Measurements from ENCODE around the gene GPR18. TPM values are rescaled to one million over a fixed set of nuclear protein-coding genes. Genes with fewer than 3 reads are reported as not detected.

GPR18 gene
- total RNA-seq, 1 donor from 2014 or later: not detected

- H3K27ac ChIP-seq: no peak overlapping the region
- H3K4me1 ChIP-seq: peaks cover 0 to 2% of the 10 kb centered on the region in 2 donors
- intact Hi-C loops (cut with DNase I): no loop called here
- no peaks in the 10 kb centered on the region for H3K36me3 ChIP-seq
- H3K9me3 ChIP-seq: no peaks in the 10 kb centered on the region
- H3K27me3 ChIP-seq: no peaks in the 10 kb centered on the region
- DNase-seq (ENCODE audit: low spot score in 2 of 2): no peak
- H3K4me3 ChIP-seq: no peak overlapping the region
- TF ChIP-seq, protein P1, sequence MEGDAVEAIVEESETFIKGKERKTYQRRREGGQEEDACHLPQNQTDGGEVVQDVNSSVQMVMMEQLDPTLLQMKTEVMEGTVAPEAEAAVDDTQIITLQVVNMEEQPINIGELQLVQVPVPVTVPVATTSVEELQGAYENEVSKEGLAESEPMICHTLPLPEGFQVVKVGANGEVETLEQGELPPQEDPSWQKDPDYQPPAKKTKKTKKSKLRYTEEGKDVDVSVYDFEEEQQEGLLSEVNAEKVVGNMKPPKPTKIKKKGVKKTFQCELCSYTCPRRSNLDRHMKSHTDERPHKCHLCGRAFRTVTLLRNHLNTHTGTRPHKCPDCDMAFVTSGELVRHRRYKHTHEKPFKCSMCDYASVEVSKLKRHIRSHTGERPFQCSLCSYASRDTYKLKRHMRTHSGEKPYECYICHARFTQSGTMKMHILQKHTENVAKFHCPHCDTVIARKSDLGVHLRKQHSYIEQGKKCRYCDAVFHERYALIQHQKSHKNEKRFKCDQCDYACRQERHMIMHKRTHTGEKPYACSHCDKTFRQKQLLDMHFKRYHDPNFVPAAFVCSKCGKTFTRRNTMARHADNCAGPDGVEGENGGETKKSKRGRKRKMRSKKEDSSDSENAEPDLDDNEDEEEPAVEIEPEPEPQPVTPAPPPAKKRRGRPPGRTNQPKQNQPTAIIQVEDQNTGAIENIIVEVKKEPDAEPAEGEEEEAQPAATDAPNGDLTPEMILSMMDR (IDR thresholded peaks at IDR 0.05): no peak
Measured at GRCh38 chr13:99261059-99261458, 2.9 kb upstream of the GPR18 start.

DNA sequence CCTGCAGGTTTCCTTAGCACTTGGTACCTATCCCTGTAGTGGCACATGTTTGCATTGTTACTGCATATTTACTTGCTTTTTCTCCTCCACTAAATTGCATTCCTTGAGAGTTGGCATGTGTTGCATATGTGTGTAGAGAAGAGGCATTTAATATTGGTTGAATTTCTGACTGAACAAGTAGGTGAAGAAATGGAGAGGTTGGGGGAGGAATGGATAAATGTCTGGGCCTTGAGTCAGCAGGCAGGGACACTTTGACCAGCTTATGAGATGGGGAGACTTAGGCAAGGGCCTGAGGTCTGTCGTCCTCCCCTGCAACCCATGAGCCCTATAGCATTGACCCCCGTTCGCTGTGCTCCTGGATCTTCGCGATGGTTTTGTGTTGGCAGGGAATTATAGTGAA, 2.0 kb upstream of the GPR18 start:
- TF ChIP-seq, protein P1 (IDR thresholded peaks at IDR 0.05): no peak
- no peak overlapping the region for H3K27ac ChIP-seq
- DNase-seq (ENCODE audit: low spot score in 2 of 2): no peak
- intact Hi-C loops (cut with DNase I): no loop called here
- no peak overlapping the region for H3K4me3 ChIP-seq
- H3K4me1 ChIP-seq: peaks cover 0 to 2% of the 10 kb centered on the region in 2 donors
- H3K27me3 ChIP-seq: no peaks in the 10 kb centered on the region
- H3K36me3 ChIP-seq: no peaks in the 10 kb centered on the region
- H3K9me3 ChIP-seq: no peaks in the 10 kb centered on the region

DNA sequence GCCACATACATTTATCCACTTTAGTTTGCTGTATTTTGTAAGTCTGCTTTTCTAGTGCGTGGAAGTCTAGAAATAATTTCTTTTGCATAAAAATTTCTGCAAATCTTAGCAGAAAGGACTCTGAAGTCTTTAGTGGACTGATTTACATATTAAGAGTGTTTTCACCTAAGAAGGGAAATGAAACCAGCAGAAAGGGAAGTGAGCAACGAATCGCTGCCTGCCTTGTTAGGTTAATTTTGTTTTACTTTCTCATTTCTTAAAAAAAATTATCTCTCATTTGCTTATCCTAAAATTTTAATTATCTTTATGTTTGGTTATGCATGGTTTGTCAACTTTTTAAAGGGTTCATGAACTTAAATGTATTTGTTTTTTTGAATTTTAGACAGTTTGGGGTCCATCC, 767 bp upstream of the GPR18 start:
- TF ChIP-seq, protein P1 (IDR thresholded peaks at IDR 0.05): no peak
- H3K27me3 ChIP-seq: no peaks in the 10 kb centered on the region
- no peaks in the 10 kb centered on the region for H3K9me3 ChIP-seq
- H3K4me3 ChIP-seq: no peak overlapping the region
- no peak overlapping the region for H3K27ac ChIP-seq
- H3K36me3 ChIP-seq: no peaks in the 10 kb centered on the region
- peaks cover 0 to 2% of the 10 kb centered on the region in 2 donors for H3K4me1 ChIP-seq
- intact Hi-C loops (cut with DNase I): no loop called here
- no peak for DNase-seq (ENCODE audit: low spot score in 2 of 2)

GRCh38 chr13:99257291-99257690, 888 bp downstream of the GPR18 start:
- intact Hi-C loops (cut with DNase I): no loop called here
- no peaks in the 10 kb centered on the region for H3K27me3 ChIP-seq
- DNase-seq (ENCODE audit: low spot score in 2 of 2): no peak
- H3K9me3 ChIP-seq: no peaks in the 10 kb centered on the region
- H3K36me3 ChIP-seq: peaks cover 0 to 3% of the 10 kb centered on the region in 2 donors
- H3K4me3 ChIP-seq: no peak overlapping the region
- H3K27ac ChIP-seq: no peak overlapping the region
- TF ChIP-seq, protein P1 (IDR thresholded peaks at IDR 0.05): no peak
- H3K4me1 ChIP-seq: peaks cover 0 to 2% of the 10 kb centered on the region in 2 donors

DNA sequence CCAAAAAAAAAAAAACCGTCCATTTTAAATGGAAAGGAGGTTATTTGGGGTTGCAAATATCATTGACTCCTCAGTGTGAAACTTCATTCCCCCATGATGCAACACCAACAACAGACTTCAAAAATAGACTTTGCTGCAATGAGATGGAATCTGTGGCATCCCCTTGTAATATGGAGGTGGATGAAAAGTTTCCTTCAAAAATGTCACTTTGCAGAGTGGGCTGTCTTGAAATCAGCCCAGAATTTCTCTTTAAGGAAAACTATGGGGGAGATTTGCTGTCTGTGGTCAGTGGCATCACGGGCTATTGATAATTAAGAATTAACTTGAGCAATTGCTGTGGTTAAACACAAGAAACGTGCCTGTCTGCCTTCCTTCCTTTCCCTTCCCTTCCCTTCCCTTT, 1.5 kb downstream of the GPR18 start:
- Histone ChIP-seq H3K4me1 (peaks cover 0 to 2% of the 10 kb centered on the region in 2 donors), H3K27me3 (no peaks in the 10 kb centered on the region), H3K27ac (no peak overlapping the region), H3K9me3 (no peaks in the 10 kb centered on the region), H3K4me3 (no peak overlapping the region), H3K36me3 (peaks cover 0 to 3% of the 10 kb centered on the region in 2 donors)
- no peak for DNase-seq (ENCODE audit: low spot score in 2 of 2)
- TF ChIP-seq, protein P1 (IDR thresholded peaks at IDR 0.05): no peak
- intact Hi-C loops (cut with DNase I): no loop called here

- Histone ChIP-seq H3K27ac (no peak overlapping the region), H3K4me1 (peaks cover 0 to 2% of the 10 kb centered on the region in 2 donors), H3K27me3 (no peaks in the 10 kb centered on the region), H3K4me3 (no peak overlapping the region), H3K9me3 (no peaks in the 10 kb centered on the region), H3K36me3 (peaks cover 0 to 3% of the 10 kb centered on the region in 2 donors)
- DNase-seq (ENCODE audit: low spot score in 2 of 2): no peak
- intact Hi-C loops (cut with DNase I): no loop called here
- TF ChIP-seq, protein P1 (IDR thresholded peaks at IDR 0.05): no peak
Measured at GRCh38 chr13:99256283-99256682, 1.9 kb downstream of the GPR18 start.

Measured in ascending aorta (tissue), 2 donors.